H1 (cell line): Measurements from ENCODE around the gene SLC12A4.
A peak's percentile ranks its signal among the peaks of the same experiment; 100 is the strongest.

ENCODE experiments used
- CHD1 ChIP-seq: IDR thresholded peaks from 2 replicates; pipeline ENCODE4 v1.6.1; 2012; ENCODE audit warnings: low read depth, low read length, improper control_type of control experiment
- EGR1 ChIP-seq: IDR thresholded peaks from 2 replicates; pipeline ENCODE4 v1.6.1; 2011; ENCODE audit warnings: low read depth, low read length, borderline replicate concordance
- RFX5 ChIP-seq: IDR thresholded peaks from 2 replicates; pipeline ENCODE4 v1.6.1; 2011; ENCODE audit warnings: low read depth, low read length, improper control_type of control experiment, borderline replicate concordance
- SIN3A ChIP-seq, 2 experiments: IDR thresholded peaks in 1 of 2; conservative IDR thresholded peaks in 1 of 2; 2 replicates each; pipeline ENCODE4 v1.6.1; 2011 to 2012; ENCODE audit warnings: low read length in 2 of 2, improper control_type of control experiment in 1 of 2, low read depth in 1 of 2, mild to moderate bottlenecking in 1 of 2
- ZNF274 ChIP-seq: IDR thresholded peaks from 2 replicates; pipeline ENCODE4 v1.7.0; 2012; ENCODE audit warnings: low read length, borderline replicate concordance; ENCODE audit errors: extremely low read depth
- TF ChIP-seq, protein P1 (sequence below), 3 experiments: IDR thresholded peaks; 1 replicate in 2 of 3; 2 replicates in 1 of 3; pipeline versions ENCODE4 v1.5.1 to v1.6.1; 2011; ENCODE audit warnings: low read length in 3 of 3, mild to moderate bottlenecking in 3 of 3, inconsistent platforms in 2 of 3, low read depth in 1 of 3, moderate library complexity in 1 of 3; ENCODE audit not compliant: insufficient read depth in 1 of 3; ENCODE audit errors: control extremely low read depth in 1 of 3

DNA sequence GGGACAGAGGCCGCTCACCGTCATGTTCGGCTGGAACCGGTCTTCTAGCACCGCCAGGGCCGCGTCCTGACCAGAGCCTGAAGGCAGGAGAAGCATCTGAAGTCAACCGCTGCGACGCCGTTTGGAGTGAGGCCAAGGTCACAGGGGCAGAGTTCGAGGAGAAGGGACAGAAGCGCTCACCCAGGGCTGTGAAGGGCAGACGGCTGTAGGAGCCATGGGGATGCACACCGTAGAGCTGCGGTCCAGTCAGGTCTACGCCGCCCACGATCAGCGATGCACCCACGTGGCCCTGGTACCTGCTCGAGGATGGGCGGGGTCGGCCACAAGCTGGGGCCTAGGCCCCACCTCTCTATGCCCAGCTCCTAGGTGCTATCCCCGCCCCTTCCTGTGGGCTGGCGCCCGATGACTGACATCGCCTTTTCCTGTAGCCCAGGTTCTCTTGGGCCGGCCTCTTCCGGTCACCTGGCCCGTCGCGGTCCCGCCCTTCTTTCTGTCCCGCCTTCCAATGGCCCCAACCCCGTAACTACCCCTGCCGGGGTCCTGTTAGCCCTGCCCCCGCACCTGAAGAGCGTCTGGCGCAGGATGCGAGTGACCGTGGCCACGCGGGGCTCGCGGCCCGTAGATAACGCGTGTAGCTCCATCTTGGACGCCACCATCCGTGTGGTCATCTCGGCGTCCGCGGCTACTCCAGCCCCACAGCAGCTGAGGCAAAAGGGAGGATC is 32.9 kb downstream of the SLC12A4 start:
- TF ChIP-seq ZNF274, result no peak
- TF ChIP-seq EGR1, result peak; percentile 42; the same call in 1 of the 2 replicates
- no peak for TF ChIP-seq CHD1
- TF ChIP-seq SIN3A (conservative IDR thresholded peaks at IDR 0.05 in 1 of 2, IDR thresholded peaks at IDR 0.05 in 1 of 2; ENCODE audit: low read depth in 1 of 2, low read length in 2 of 2), result no peak; a peak in 2 of 4 replicates
- TF ChIP-seq, protein P1, sequence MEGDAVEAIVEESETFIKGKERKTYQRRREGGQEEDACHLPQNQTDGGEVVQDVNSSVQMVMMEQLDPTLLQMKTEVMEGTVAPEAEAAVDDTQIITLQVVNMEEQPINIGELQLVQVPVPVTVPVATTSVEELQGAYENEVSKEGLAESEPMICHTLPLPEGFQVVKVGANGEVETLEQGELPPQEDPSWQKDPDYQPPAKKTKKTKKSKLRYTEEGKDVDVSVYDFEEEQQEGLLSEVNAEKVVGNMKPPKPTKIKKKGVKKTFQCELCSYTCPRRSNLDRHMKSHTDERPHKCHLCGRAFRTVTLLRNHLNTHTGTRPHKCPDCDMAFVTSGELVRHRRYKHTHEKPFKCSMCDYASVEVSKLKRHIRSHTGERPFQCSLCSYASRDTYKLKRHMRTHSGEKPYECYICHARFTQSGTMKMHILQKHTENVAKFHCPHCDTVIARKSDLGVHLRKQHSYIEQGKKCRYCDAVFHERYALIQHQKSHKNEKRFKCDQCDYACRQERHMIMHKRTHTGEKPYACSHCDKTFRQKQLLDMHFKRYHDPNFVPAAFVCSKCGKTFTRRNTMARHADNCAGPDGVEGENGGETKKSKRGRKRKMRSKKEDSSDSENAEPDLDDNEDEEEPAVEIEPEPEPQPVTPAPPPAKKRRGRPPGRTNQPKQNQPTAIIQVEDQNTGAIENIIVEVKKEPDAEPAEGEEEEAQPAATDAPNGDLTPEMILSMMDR (IDR thresholded peaks at IDR 0.05; ENCODE audit: control extremely low read depth in 1 of 3, insufficient read depth in 1 of 3, low read depth in 1 of 3, low read length in 3 of 3), result no peak
- TF ChIP-seq RFX5, result no peak
